Neural cell (in vitro differentiated cells): Measurements from ENCODE around the gene TIAM1. TPM values are rescaled to one million over a fixed set of nuclear protein-coding genes. Genes with fewer than 3 reads are reported as not detected.

Experiments
- H2AFZ ChIP-seq: fragments of 200-600, 300-800 bp; sonication (generic), shearing (Covaris generic); 2 replicates; pipeline ENCODE4 v1.6.0; 2014; ENCODE audit warnings: low read depth, mild to moderate bottlenecking, antibody characterized with exemption, low read length, moderate library complexity
- H3F3A ChIP-seq: fragments of 200-600 bp; shearing (Covaris generic); 2 replicates; pipeline ENCODE4 v1.6.1; 2016; ENCODE audit warnings: mild to moderate bottlenecking, moderate library complexity, mixed read lengths, antibody characterized with exemption, low read length; ENCODE audit not compliant: insufficient read depth, poor library complexity, severe bottlenecking
- H3K27ac ChIP-seq: fragments of 200-600, 300-800 bp; sonication (generic), shearing (Covaris generic); 2 replicates; pipeline ENCODE4 v1.5.1; 2014; ENCODE audit warnings: mild to moderate bottlenecking, low read length, moderate library complexity
- H3K27me3 ChIP-seq: fragments of 300-800, 200-600 bp; sonication (generic), shearing (Covaris generic); 2 replicates; pipeline ENCODE4 v1.6.0; 2014; ENCODE audit warnings: mild to moderate bottlenecking, low read depth, low read length, moderate library complexity; ENCODE audit not compliant: insufficient read depth
- H3K36me3 ChIP-seq: fragments of 300-800, 200-600 bp; sonication (generic), shearing (Covaris generic); 2 replicates; pipeline ENCODE4 v1.5.1; 2014; ENCODE audit warnings: mild to moderate bottlenecking, antibody characterized with exemption, low read length, moderate library complexity; ENCODE audit not compliant: insufficient read depth
- H3K4me2 ChIP-seq: fragments of 300-800, 200-600 bp; sonication (generic), shearing (Covaris generic); 2 replicates; pipeline ENCODE4 v1.6.0; 2014; ENCODE audit warnings: mild to moderate bottlenecking, low read length
- H3K4me3 ChIP-seq: fragments of 300-800, 200-600 bp; sonication (generic), shearing (Covaris generic); 2 replicates; pipeline ENCODE4 v1.5.1; 2014; ENCODE audit warnings: mild to moderate bottlenecking, low read length, moderate library complexity
- H3K79me2 ChIP-seq: fragments of 200-600 bp; shearing (Covaris generic); replicated peaks from 2 replicates; pipeline ENCODE4 v1.6.0; 2014; ENCODE audit warnings: mild to moderate bottlenecking, low read length, moderate library complexity; ENCODE audit not compliant: insufficient read depth
- H3K9ac ChIP-seq: fragments of 300-800, 200-600 bp; sonication (generic), shearing (Covaris generic); 2 replicates; pipeline ENCODE4 v1.6.1; 2016; ENCODE audit warnings: mild to moderate bottlenecking, low read length, mixed read lengths
- H3K9me2 ChIP-seq: fragments of 200-600 bp; shearing (Covaris generic); 2 replicates; pipeline ENCODE4 v1.6.1; 2016; ENCODE audit warnings: mild to moderate bottlenecking, low read length, mixed read lengths; ENCODE audit not compliant: insufficient read depth
- H3K9me3 ChIP-seq: fragments of 200-600, 300-800 bp; sonication (generic), shearing (Covaris generic); 2 replicates; pipeline ENCODE4 v1.6.1; 2016; ENCODE audit warnings: mild to moderate bottlenecking, mixed run types, low read length, moderate library complexity, mixed read lengths
- H4K20me1 ChIP-seq: fragments of 200-600 bp; shearing (Covaris generic); 2 replicates; pipeline ENCODE4 v1.6.1; 2016; ENCODE audit warnings: mild to moderate bottlenecking, mixed run types; ENCODE audit not compliant: insufficient read depth
- EP300 ChIP-seq: fragments of 450-650 bp; conservative IDR thresholded peaks from 2 replicates; pipeline ENCODE4 v1.6.1; 2014; ENCODE audit warnings: antibody characterized with exemption, mild to moderate bottlenecking, moderate library complexity; ENCODE audit not compliant: poor library complexity, severe bottlenecking
- EZH2 ChIP-seq: fragments of 200-600, 300-800 bp; shearing (Covaris generic), sonication (generic); IDR thresholded peaks from 2 replicates; pipeline ENCODE4 v1.6.1; 2014; ENCODE audit warnings: antibody characterized with exemption, low read length, borderline replicate concordance, mild to moderate bottlenecking; ENCODE audit not compliant: insufficient read depth, poor library complexity, severe bottlenecking
- MXI1 ChIP-seq: fragments of 450-650 bp; conservative IDR thresholded peaks from 2 replicates; pipeline ENCODE4 v1.6.1; 2014; ENCODE audit warnings: antibody characterized with exemption, mild to moderate bottlenecking; ENCODE audit not compliant: poor library complexity, severe bottlenecking
- POLR2AphosphoS5 ChIP-seq: IDR thresholded peaks from 2 replicates; pipeline ENCODE4 v1.6.1; 2012
- RAD21 ChIP-seq: fragments of 450-650 bp; conservative IDR thresholded peaks from 2 replicates; pipeline ENCODE4 v1.6.1; 2014; ENCODE audit warnings: antibody characterized with exemption, mild to moderate bottlenecking, moderate library complexity
- SMC3 ChIP-seq: fragments of 450-650 bp; conservative IDR thresholded peaks from 2 replicates; pipeline ENCODE4 v1.6.1; 2014; ENCODE audit warnings: antibody characterized with exemption, mild to moderate bottlenecking, moderate library complexity; ENCODE audit not compliant: poor library complexity
- TAF1 ChIP-seq: IDR thresholded peaks from 2 replicates; pipeline ENCODE4 v1.6.1; 2012; ENCODE audit warnings: low read depth
- polyA plus RNA-seq: library from polyadenylated mRNA; depleted of rRNA; stranded (reverse); fragments of >200 nt; gene quantifications from 2 replicates; pipeline ENCODE4 v1.2.3, GENCODE V29; 2014
- TF ChIP-seq, protein P1 (sequence below): IDR thresholded peaks from 2 replicates; pipeline ENCODE4 v1.6.1; 2012; ENCODE audit warnings: borderline replicate concordance
- TF ChIP-seq, protein P2 (sequence below): fragments of 450-650 bp; IDR thresholded peaks from 2 replicates; pipeline ENCODE4 v1.5.1; 2014; ENCODE audit warnings: antibody characterized with exemption, mild to moderate bottlenecking, moderate library complexity; ENCODE audit not compliant: poor library complexity, severe bottlenecking

TIAM1 gene
- polyA plus RNA-seq, 1 donor from 2014 or later, result 13.2 TPM

DNA sequence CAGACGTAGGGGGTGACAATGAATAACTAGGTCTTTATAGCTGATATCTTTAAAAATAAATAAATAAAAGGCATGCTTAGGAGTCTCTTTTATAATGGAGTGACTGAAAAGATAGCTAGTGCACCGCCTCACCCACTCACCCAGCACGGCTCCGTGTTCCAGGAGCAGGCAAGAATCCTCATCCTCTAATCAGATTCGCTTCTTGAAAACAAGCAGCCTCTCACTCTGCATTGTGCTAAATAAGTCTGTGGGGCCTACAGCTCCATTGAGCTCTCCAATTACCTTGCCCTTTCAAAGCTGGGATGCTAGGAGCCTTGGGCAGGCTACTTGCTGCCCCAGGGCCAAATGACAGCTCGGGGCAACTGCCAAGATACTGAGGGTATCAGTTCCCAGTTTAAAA is 91.5 kb downstream of the TIAM1 start:
- Histone ChIP-seq H3K4me3 (no peak overlapping the region), H4K20me1 (no peaks in the 10 kb centered on the region), H3K27ac (no peak overlapping the region), H3K27me3 (no peaks in the 10 kb centered on the region), H3K9me2 (no peaks in the 10 kb centered on the region), H3K9me3 (no peaks in the 10 kb centered on the region), H3K4me2 (no peak overlapping the region), H3K79me2 (no peaks in the 10 kb centered on the region), H3K9ac (no peak overlapping the region), H2AFZ (no peak overlapping the region), H3K36me3 (no peaks in the 10 kb centered on the region), H3F3A (no peaks in the 10 kb centered on the region)
- TF ChIP-seq MXI1, result no peak
- no peak for TF ChIP-seq POLR2AphosphoS5
- no peak for TF ChIP-seq EP300
- no peak for TF ChIP-seq TAF1
- TF ChIP-seq, protein P1, sequence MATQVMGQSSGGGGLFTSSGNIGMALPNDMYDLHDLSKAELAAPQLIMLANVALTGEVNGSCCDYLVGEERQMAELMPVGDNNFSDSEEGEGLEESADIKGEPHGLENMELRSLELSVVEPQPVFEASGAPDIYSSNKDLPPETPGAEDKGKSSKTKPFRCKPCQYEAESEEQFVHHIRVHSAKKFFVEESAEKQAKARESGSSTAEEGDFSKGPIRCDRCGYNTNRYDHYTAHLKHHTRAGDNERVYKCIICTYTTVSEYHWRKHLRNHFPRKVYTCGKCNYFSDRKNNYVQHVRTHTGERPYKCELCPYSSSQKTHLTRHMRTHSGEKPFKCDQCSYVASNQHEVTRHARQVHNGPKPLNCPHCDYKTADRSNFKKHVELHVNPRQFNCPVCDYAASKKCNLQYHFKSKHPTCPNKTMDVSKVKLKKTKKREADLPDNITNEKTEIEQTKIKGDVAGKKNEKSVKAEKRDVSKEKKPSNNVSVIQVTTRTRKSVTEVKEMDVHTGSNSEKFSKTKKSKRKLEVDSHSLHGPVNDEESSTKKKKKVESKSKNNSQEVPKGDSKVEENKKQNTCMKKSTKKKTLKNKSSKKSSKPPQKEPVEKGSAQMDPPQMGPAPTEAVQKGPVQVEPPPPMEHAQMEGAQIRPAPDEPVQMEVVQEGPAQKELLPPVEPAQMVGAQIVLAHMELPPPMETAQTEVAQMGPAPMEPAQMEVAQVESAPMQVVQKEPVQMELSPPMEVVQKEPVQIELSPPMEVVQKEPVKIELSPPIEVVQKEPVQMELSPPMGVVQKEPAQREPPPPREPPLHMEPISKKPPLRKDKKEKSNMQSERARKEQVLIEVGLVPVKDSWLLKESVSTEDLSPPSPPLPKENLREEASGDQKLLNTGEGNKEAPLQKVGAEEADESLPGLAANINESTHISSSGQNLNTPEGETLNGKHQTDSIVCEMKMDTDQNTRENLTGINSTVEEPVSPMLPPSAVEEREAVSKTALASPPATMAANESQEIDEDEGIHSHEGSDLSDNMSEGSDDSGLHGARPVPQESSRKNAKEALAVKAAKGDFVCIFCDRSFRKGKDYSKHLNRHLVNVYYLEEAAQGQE, result no peak
- no peak for TF ChIP-seq RAD21
- no peak for TF ChIP-seq SMC3
- TF ChIP-seq, protein P2, sequence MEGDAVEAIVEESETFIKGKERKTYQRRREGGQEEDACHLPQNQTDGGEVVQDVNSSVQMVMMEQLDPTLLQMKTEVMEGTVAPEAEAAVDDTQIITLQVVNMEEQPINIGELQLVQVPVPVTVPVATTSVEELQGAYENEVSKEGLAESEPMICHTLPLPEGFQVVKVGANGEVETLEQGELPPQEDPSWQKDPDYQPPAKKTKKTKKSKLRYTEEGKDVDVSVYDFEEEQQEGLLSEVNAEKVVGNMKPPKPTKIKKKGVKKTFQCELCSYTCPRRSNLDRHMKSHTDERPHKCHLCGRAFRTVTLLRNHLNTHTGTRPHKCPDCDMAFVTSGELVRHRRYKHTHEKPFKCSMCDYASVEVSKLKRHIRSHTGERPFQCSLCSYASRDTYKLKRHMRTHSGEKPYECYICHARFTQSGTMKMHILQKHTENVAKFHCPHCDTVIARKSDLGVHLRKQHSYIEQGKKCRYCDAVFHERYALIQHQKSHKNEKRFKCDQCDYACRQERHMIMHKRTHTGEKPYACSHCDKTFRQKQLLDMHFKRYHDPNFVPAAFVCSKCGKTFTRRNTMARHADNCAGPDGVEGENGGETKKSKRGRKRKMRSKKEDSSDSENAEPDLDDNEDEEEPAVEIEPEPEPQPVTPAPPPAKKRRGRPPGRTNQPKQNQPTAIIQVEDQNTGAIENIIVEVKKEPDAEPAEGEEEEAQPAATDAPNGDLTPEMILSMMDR, result no peak
- no peak for TF ChIP-seq EZH2

DNA sequence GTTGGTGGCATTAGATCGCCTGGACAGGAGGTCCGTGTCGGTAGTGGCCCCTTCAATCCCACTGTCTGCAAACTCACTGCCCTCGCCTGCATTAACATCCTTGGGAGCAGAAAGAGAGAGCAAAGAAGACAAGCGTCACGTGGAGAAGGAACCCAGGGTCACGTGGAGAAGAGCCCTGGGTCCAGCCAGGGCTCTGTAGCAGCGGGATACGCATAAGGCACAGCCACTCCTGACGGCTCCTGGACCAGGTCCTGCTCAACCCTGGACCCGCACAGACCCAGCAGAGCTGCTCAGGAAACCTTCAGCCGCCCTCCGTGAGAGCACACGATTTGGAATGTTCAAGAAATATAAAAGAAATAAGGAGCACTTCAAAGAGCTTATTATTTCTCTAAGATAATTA is 92.0 kb downstream of the TIAM1 start:
- Histone ChIP-seq H2AFZ (no peak overlapping the region), H3K27me3 (no peaks in the 10 kb centered on the region), H3K27ac (no peak overlapping the region), H3K4me2 (no peak overlapping the region), H3K9ac (no peak overlapping the region), H3K79me2 (no peaks in the 10 kb centered on the region), H3K9me3 (no peaks in the 10 kb centered on the region), H3K9me2 (no peaks in the 10 kb centered on the region), H3F3A (no peaks in the 10 kb centered on the region), H4K20me1 (no peaks in the 10 kb centered on the region), H3K36me3 (no peaks in the 10 kb centered on the region), H3K4me3 (no peak overlapping the region)
- TF ChIP-seq RAD21, result no peak
- no peak for TF ChIP-seq EP300
- TF ChIP-seq SMC3, result no peak
- TF ChIP-seq MXI1, result no peak
- TF ChIP-seq, protein P2, result no peak
- TF ChIP-seq EZH2, result no peak
- TF ChIP-seq, protein P1, result no peak
- no peak for TF ChIP-seq TAF1
- no peak for TF ChIP-seq POLR2AphosphoS5
